Liver (tissue), 9 donors: ENCODE measurements around the gene EHD1. TPM values are rescaled to one million over a fixed set of nuclear protein-coding genes. Genes with fewer than 3 reads are reported as not detected.
A peak's percentile ranks its signal among the peaks of the same experiment; 100 is the strongest.

Source experiments
- DNase-seq: peaks from one replicate; pipeline ENCODE4 v3.0.0-alpha.2; 2017; ENCODE audit warnings: low spot score
- H3K27ac ChIP-seq, 2 donors: one replicate each; pipeline ENCODE4 v1.7.0; 2013; ENCODE audit warnings: inconsistent platforms in 2 of 2, low read length in 2 of 2, control low read depth in 1 of 2, low read depth in 1 of 2, mild to moderate bottlenecking in 1 of 2
- H3K27me3 ChIP-seq, 4 donors: one replicate each; pipeline versions ENCODE4 v1.6.1 to v1.7.0; 2013; ENCODE audit warnings: low read length in 3 of 4, inconsistent platforms in 1 of 4, mild to moderate bottlenecking in 1 of 4, moderate library complexity in 1 of 4; ENCODE audit not compliant: control insufficient read depth in 4 of 4, insufficient read depth in 4 of 4
- H3K36me3 ChIP-seq, 4 donors: one replicate each; pipeline versions ENCODE4 v1.6.1 to v1.7.0; 2013; ENCODE audit warnings: low read length in 3 of 4, mild to moderate bottlenecking in 3 of 4, low read depth in 1 of 4, moderate library complexity in 1 of 4; ENCODE audit not compliant: control insufficient read depth in 4 of 4, insufficient read depth in 3 of 4
- H3K4me1 ChIP-seq, 4 donors: one replicate each; pipeline versions ENCODE4 v1.6.1 to v1.7.0; 2013; ENCODE audit warnings: low read length in 3 of 4, mild to moderate bottlenecking in 3 of 4, moderate library complexity in 1 of 4; ENCODE audit not compliant: control insufficient read depth in 4 of 4, insufficient read depth in 4 of 4
- H3K4me3 ChIP-seq, 3 donors: one replicate each; pipeline versions ENCODE4 v1.6.1 to v1.7.0; 2013; ENCODE audit warnings: low read length in 3 of 3, control low read depth in 1 of 3, low read depth in 1 of 3, mild to moderate bottlenecking in 1 of 3
- H3K9ac ChIP-seq, 2 donors: one replicate each; pipeline ENCODE4 v1.7.0; 2013; ENCODE audit warnings: low read length in 2 of 2, mild to moderate bottlenecking in 2 of 2, moderate library complexity in 2 of 2, control low read depth in 1 of 2, low read depth in 1 of 2
- H3K9me3 ChIP-seq, 4 donors: one replicate each; pipeline versions ENCODE4 v1.6.1 to v1.7.0; 2013; ENCODE audit warnings: low read length in 3 of 4; ENCODE audit not compliant: control insufficient read depth in 4 of 4
- ATF3 ChIP-seq: IDR thresholded peaks from 2 replicates; pipeline ENCODE4 v1.6.1; 2016; ENCODE audit warnings: antibody characterized with exemption
- EGR1 ChIP-seq, 2 donors: IDR thresholded peaks; 2 replicates each; pipeline ENCODE4 v1.6.1; 2016 to 2018; ENCODE audit warnings: antibody characterized with exemption in 2 of 2, low read depth in 2 of 2
- FOXA1 ChIP-seq: IDR thresholded peaks from 2 replicates; pipeline ENCODE4 v1.6.1; 2016; ENCODE audit warnings: antibody characterized with exemption
- FOXA2 ChIP-seq: IDR thresholded peaks from 2 replicates; pipeline ENCODE4 v1.6.1; 2016; ENCODE audit warnings: antibody characterized with exemption
- GABPA ChIP-seq, 2 donors: IDR thresholded peaks in 1 of 2; conservative IDR thresholded peaks in 1 of 2; 2 replicates each; pipeline ENCODE4 v1.6.1; 2016; ENCODE audit warnings: antibody characterized with exemption in 2 of 2, mild to moderate bottlenecking in 1 of 2, moderate library complexity in 1 of 2
- HNF4A ChIP-seq, 2 donors: conservative IDR thresholded peaks; 2 replicates each; pipeline ENCODE4 v1.6.1; 2016; ENCODE audit warnings: antibody characterized with exemption in 2 of 2, mild to moderate bottlenecking in 2 of 2
- HNF4G ChIP-seq: IDR thresholded peaks from 2 replicates; pipeline ENCODE4 v1.6.1; 2016; ENCODE audit warnings: antibody characterized with exemption
- JUND ChIP-seq, 2 donors: IDR thresholded peaks; 2 replicates each; pipeline ENCODE4 v1.6.1; 2016; ENCODE audit warnings: antibody characterized with exemption in 2 of 2
- MAX ChIP-seq: IDR thresholded peaks from 2 replicates; pipeline ENCODE4 v1.6.1; 2016; ENCODE audit warnings: antibody characterized with exemption
- NR2F2 ChIP-seq: IDR thresholded peaks from 2 replicates; pipeline ENCODE4 v1.6.1; 2016; ENCODE audit warnings: antibody characterized with exemption
- RAD21 ChIP-seq, 2 donors: IDR thresholded peaks; 2 replicates each; pipeline ENCODE4 v1.6.1; 2016; ENCODE audit warnings: antibody characterized with exemption in 2 of 2, mild to moderate bottlenecking in 2 of 2
- RXRA ChIP-seq, 2 donors: IDR thresholded peaks; 2 replicates each; pipeline ENCODE4 v1.6.1; 2017 to 2018; ENCODE audit warnings: antibody characterized with exemption in 2 of 2, mild to moderate bottlenecking in 1 of 2
- SP1 ChIP-seq: IDR thresholded peaks from 2 replicates; pipeline ENCODE4 v1.6.1; 2018; ENCODE audit warnings: antibody characterized with exemption, mild to moderate bottlenecking
- TAF1 ChIP-seq: conservative IDR thresholded peaks from 2 replicates; pipeline ENCODE4 v1.6.1; 2016; ENCODE audit warnings: antibody characterized with exemption, mild to moderate bottlenecking
- YY1 ChIP-seq: IDR thresholded peaks from 2 replicates; pipeline ENCODE4 v1.6.1; 2016; ENCODE audit warnings: antibody characterized with exemption, mild to moderate bottlenecking
- ZBTB33 ChIP-seq: IDR thresholded peaks from 2 replicates; pipeline ENCODE4 v1.6.1; 2016; ENCODE audit warnings: antibody characterized with exemption
- WGBS: extraction: QIAGEN DNeasy Blood & Tissue Kit; methylation state at CpG from one replicate; pipeline ENCODE4 v1.1.7; 2013; 5-methylcytosine and 5-hydroxymethylcytosine counted together
- polyA plus RNA-seq, 2 donors: library from polyadenylated mRNA; stranded (reverse) in 1 of 2; unstranded in 1 of 2; fragments of 200-250 nt in 1 of 2; fragments of >200 nt in 1 of 2; fragmentation: Nextera tagmentation in 1 of 2; extraction: Ambion mirVana in 1 of 2; gene quantifications; one replicate each; pipeline versions ENCODE4 v1.2.1 to v1.2.3, GENCODE V29; 2013 to 2015
- total RNA-seq, 2 donors: library from RNA; depleted of rRNA; stranded (reverse); fragments of >200 nt; gene quantifications; one replicate each; pipeline ENCODE4 v1.2.3, GENCODE V29; 2014
- TF ChIP-seq, protein P1 (sequence below): IDR thresholded peaks from 2 replicates; pipeline ENCODE4 v1.6.1; 2016; ENCODE audit warnings: antibody characterized with exemption, mild to moderate bottlenecking
- TF ChIP-seq, protein P2 (sequence below): fragments of 150-350 bp; IDR thresholded peaks from 2 replicates; pipeline ENCODE4 v1.5.1; 2017; ENCODE audit warnings: improper control_type of control experiment, low read depth, low read length; ENCODE audit not compliant: missing input control
- donor health status: healthy.
- donor health status: healthy.
- donor health status: healthy.
- donor health status: healthy.
- donor health status: healthy.

Gene EHD1
- total and polyA plus RNA-seq, 4 donors, result 8.3 to 36.4 (median 19.2) TPM

DNA sequence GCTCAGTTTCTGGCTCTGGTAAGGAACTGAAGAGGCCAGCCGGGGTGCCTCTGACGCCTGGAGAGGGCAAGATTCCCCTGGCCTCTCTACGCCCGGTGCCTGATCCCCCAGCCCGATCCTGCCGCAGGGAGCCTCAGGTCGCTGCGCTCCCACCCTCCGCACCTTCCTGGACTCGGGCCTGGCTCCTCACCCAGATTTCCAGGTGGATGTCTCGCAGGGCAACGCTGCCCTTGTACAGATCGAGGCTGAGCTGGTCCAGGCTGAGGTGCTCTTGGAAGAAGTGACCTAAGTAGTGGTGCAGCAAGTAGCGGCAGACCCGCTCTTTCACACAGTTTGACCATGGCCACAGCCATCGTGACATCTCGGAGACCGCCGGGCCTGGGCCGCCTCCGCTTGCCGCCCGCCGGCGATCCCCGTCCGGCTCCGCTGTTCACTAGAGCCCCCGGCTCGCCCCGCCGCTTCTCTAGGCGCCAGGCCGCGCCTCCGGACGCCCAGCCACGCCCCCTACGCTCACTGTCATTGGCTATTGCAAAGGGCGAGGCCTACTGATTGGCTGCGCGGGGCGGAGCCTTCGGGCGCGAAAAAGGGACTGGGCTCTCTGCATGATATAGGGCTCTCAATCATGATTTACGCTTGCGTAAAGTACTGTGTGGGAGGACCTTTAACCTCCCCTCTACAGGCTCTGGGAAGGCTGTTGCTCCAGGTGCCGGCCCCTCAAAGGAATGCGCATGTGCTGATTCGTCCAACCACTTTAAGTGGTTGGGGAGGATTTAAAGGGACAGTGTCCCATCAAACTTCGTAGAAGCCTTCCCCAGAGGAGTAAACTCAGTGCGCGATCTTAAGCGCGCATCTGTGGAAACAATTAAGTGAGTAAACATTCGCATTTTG lies 38.6 kb upstream of the EHD1 start, which contains the start of gene ATG2A:
Gene ATG2A (minus strand): TSS at position 435 of the 888 bp plus-strand sequence. CDS start 74 bp downstream, at position 361.
- H3K27ac ChIP-seq, result peak within 1 kb of the TSS; percentile 88 to 94
- WGBS, result under 1% methylated on average over 57 of the region's 57 CpGs
- H3K27me3 ChIP-seq, result no peaks in the 10 kb centered on the region
- H3K4me1 ChIP-seq, result peaks cover 11 to 24% (median 17%) of the 10 kb centered on the region in 4 donors
- H3K4me3 ChIP-seq, result peak within 1 kb of the TSS; percentile 64 to 96 (median 83)
- peak; percentile 69 to 71 for TF ChIP-seq HNF4A (conservative IDR thresholded peaks at IDR 0.05)
- TF ChIP-seq TAF1, result peak; percentile 82
- TF ChIP-seq FOXA2, result no peak
- peak; percentile 66 for TF ChIP-seq YY1
- no peak for TF ChIP-seq HNF4G
- no peak for TF ChIP-seq ATF3
- TF ChIP-seq GABPA (IDR thresholded peaks at IDR 0.05 in 1 of 2, conservative IDR thresholded peaks at IDR 0.05 in 1 of 2), result peak in 1 of 2 donors; percentile 71
- peak in 1 of 2 donors; percentile 50 for TF ChIP-seq RAD21 (IDR thresholded peaks at IDR 0.05)
- peak; percentile 99 for TF ChIP-seq MAX
- peak; percentile 96 for TF ChIP-seq SP1
- TF ChIP-seq, protein P1, sequence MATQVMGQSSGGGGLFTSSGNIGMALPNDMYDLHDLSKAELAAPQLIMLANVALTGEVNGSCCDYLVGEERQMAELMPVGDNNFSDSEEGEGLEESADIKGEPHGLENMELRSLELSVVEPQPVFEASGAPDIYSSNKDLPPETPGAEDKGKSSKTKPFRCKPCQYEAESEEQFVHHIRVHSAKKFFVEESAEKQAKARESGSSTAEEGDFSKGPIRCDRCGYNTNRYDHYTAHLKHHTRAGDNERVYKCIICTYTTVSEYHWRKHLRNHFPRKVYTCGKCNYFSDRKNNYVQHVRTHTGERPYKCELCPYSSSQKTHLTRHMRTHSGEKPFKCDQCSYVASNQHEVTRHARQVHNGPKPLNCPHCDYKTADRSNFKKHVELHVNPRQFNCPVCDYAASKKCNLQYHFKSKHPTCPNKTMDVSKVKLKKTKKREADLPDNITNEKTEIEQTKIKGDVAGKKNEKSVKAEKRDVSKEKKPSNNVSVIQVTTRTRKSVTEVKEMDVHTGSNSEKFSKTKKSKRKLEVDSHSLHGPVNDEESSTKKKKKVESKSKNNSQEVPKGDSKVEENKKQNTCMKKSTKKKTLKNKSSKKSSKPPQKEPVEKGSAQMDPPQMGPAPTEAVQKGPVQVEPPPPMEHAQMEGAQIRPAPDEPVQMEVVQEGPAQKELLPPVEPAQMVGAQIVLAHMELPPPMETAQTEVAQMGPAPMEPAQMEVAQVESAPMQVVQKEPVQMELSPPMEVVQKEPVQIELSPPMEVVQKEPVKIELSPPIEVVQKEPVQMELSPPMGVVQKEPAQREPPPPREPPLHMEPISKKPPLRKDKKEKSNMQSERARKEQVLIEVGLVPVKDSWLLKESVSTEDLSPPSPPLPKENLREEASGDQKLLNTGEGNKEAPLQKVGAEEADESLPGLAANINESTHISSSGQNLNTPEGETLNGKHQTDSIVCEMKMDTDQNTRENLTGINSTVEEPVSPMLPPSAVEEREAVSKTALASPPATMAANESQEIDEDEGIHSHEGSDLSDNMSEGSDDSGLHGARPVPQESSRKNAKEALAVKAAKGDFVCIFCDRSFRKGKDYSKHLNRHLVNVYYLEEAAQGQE, result peak; percentile 33
- TF ChIP-seq EGR1 (IDR thresholded peaks at IDR 0.05; ENCODE audit: low read depth in 2 of 2), result peak; percentile 83 to 92
- peak; percentile 81 to 87 for TF ChIP-seq JUND (IDR thresholded peaks at IDR 0.05)
- TF ChIP-seq ZBTB33, result no peak
- TF ChIP-seq, protein P2, sequence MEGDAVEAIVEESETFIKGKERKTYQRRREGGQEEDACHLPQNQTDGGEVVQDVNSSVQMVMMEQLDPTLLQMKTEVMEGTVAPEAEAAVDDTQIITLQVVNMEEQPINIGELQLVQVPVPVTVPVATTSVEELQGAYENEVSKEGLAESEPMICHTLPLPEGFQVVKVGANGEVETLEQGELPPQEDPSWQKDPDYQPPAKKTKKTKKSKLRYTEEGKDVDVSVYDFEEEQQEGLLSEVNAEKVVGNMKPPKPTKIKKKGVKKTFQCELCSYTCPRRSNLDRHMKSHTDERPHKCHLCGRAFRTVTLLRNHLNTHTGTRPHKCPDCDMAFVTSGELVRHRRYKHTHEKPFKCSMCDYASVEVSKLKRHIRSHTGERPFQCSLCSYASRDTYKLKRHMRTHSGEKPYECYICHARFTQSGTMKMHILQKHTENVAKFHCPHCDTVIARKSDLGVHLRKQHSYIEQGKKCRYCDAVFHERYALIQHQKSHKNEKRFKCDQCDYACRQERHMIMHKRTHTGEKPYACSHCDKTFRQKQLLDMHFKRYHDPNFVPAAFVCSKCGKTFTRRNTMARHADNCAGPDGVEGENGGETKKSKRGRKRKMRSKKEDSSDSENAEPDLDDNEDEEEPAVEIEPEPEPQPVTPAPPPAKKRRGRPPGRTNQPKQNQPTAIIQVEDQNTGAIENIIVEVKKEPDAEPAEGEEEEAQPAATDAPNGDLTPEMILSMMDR, result no peak
- TF ChIP-seq NR2F2, result peak; percentile 96
- TF ChIP-seq RXRA (IDR thresholded peaks at IDR 0.05), result peak; percentile 71 to 73
- TF ChIP-seq FOXA1, result no peak
- peak within 1 kb of the TSS; percentile 94 to 100 for H3K9ac ChIP-seq
- peak; percentile 99 for DNase-seq
- no peaks in the 10 kb centered on the region for H3K9me3 ChIP-seq
- peaks cover 9 to 21% (median 15%) of the 10 kb centered on the region in 4 donors for H3K36me3 ChIP-seq
